NT2/D1 (cell line): Measurements from ENCODE around the gene CNGA3.

Experiments
- SUZ12 ChIP-seq: IDR thresholded peaks from 2 replicates; pipeline ENCODE4 v1.6.1; 2011; ENCODE audit not compliant: insufficient read length, insufficient read depth; ENCODE audit errors: extremely low read depth
- YY1 ChIP-seq: IDR thresholded peaks from 2 replicates; pipeline ENCODE4 v1.6.1; 2011; ENCODE audit not compliant: insufficient read length, insufficient read depth

DNA sequence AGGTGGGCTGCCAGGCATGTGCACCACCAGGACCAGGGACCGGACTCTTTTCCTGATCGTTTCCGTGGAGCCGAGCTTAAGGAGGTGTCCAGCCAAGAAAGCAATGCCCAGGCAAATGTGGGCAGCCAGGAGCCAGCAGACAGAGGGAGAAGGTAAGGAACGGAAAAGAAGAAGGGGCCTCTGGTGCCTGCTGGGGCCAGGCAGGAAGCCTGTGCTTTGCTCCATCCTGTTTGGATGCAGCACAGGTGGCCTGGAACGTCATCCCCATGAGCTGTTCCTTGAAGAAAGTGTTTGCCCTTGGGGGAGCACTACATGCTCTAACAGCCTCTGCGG lies 33.9 kb downstream of the CNGA3 start:
- TF ChIP-seq SUZ12 (no peak), YY1 (no peak)
